Muscle of arm (tissue), 12 donors: ENCODE results near the gene ABLIM1. TPM values are rescaled to one million over a fixed set of nuclear protein-coding genes. Genes with fewer than 3 reads are reported as not detected.
A peak's percentile ranks its signal among the peaks of the same experiment; 100 is the strongest.

Experiments
- DNase-seq: peaks from one replicate; pipeline ENCODE4 v3.0.0-alpha.2; 2013
- polyA plus RNA-seq, 12 donors: library from polyadenylated mRNA; unstranded; fragments of 120-200 nt; gene quantifications; one replicate each; pipeline ENCODE4 v1.2.1, GENCODE V29; 2013; ENCODE audit not compliant: insufficient read length in 12 of 12

ABLIM1 gene
- polyA plus RNA-seq, 12 donors: 44.3 to 111 (median 60.8) TPM; not detected in 1

DNA sequence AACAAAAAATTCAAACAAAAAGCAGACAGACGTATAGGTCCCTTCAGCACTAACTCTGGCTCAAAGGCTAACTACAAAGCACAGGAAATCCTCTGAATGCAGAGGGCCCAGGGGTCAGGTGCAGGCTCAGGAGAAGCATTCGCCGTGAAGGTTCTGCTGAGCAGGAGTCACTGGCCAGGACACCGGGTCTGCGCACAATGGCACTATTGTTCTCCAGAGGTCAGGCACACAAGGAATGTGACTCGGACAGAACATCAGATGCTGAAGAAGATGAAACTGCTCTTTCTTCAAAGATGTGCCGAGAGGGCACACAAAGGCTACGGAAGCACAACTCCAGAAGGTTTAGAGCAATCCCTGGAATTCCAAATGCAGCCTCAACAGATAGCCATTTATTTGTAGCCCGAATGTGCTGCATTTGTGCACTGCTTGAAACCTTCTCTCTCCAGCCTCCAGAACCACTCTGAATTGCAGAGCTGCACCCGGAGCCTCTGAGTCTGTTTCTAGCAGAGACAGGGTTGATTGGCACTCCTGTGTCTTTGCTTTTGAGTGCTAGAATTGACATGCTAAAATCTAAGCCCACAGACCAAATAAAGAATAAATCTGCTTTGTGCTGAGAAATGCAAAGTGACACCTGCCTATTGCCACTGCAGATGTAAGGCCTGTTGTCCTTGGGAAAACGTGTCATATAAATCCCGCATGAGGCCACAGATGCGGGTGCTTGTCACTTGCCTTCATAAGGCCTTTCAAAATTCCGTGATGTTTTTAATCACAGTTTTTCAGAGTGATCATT, 168.4 kb downstream of the ABLIM1 start:
- no peak for DNase-seq

DNA sequence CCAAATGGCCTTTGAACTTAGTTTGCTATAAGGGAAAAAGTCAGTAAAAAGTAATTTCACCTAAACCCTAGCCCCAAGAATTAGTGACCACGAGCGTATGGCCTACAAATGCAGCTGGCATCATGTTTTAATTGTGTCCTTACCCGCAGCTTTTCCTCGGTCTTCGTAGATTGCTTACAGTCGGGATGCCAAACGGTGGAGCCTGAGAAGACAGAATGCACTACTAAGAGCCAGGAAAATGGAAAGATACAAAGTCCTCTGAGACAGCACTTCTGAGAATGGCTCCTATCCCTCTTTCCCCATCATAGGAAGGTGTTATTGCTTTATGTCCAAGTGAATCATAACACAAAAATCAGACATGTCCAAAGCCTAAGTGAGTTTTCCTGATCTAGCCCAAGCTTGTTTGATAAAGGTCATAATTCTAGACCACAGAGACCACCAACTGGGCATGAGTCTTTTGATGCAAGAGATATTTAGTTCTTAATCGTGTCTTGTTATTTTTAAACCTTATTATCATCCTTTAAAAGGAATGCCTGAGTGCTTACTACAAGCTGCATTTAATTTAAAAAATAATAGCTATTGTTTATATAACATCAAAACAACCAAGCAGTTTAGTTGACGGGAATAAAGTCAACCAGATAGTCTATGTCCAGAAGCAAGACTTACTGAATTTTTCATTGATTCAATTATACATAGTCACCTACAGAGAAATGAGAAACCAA, 170.1 kb downstream of the ABLIM1 start:
- no peak for DNase-seq

DNA sequence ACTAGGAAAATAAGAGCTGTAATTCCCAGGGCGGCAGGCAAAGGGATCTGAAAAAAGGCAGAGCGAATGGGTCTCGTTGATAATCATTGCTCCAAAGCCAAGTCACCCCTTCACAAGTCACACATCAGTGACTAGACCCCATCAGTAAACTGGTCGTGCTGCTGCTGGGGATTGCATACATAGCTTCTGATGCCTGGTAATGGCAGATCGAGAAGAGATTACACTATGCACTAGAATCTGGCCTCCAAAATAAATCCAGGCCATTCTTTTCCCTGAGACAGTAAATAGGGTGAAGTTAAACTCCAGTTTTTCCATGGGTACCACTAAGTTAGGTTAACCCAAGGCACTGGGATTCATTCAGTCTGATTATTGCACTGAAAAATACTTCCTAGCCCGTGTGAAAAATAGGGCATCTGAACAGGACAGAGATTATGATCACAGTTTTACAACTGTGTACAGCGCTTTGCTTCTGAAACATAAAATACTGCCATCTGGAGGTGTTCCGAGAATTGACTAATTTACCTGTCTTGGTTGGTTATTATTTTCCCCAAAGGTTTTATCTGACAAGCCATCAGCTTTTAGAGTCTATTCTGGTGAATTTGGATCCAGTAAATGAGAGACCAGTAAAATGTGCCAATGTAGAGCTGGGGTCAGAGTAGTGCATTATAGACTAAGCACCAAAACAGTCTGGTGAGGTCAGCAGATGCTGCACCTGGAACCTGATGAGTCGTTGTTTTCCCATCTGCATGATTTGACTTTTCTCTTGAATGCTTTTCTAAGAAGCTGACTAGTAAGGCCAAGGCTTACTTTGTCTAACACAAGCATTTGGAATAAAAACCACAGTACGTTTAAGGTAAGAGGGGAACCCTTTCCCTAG, 170.9 kb downstream of the ABLIM1 start:
- DNase-seq: no peak

GRCh38 chr10:114485696-114486400, 172.2 kb downstream of the ABLIM1 start:
- DNase-seq: no peak

- no peak for DNase-seq
These were observed 174.5 kb downstream of the ABLIM1 start for GRCh38 chr10:114483575-114483974.

- no peak for DNase-seq
These were observed 175.4 kb downstream of the ABLIM1 start for GRCh38 chr10:114482480-114483304.

GRCh38 chr10:114481055-114481454, 177.0 kb downstream of the ABLIM1 start:
- DNase-seq: no peak

DNA sequence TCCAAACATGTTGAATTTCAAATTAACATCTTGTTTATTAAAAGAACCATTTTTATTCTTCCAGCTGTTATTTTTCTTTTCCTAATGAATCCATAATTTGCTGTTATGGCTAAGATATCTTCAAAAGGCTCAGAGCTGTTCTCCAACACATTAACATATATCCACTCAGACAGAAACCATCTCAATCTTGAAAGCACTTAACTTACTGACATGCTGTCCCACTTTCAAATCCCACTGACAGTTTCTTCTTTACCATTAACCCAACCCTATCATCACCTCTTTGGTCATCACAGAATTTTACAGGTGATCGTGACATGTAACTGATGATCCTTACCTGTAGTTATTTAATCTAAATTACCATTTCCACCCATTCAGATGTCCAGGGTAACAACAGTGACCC, 178.2 kb downstream of the ABLIM1 start:
- DNase-seq: no peak

DNA sequence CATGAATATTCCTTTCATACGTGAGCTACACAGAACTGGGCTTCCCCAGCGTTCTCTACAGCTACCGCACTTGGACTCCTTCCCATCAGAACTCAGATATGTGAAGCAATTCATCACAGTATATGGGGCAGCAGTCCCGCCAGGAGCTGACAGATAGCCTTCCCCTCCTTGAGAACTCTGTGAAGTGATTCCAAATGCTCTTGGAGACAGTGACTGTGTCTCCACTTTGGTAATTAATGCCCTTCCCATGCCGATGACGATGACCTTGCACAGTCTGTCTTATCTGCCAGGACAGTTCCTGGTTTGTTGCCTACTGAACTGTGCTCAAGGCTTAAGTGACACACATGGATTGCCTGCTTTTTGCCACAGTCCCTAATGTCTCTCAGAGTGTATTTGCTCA, 178.8 kb downstream of the ABLIM1 start:
- no peak for DNase-seq

- DNase-seq: no peak
These were observed 179.8 kb downstream of the ABLIM1 start for GRCh38 chr10:114478281-114478680.

GRCh38 chr10:114477285-114477684, 180.8 kb downstream of the ABLIM1 start:
- DNase-seq: peak; percentile 83

GRCh38 chr10:114474989-114475388, 183.1 kb downstream of the ABLIM1 start:
- no peak for DNase-seq

DNA sequence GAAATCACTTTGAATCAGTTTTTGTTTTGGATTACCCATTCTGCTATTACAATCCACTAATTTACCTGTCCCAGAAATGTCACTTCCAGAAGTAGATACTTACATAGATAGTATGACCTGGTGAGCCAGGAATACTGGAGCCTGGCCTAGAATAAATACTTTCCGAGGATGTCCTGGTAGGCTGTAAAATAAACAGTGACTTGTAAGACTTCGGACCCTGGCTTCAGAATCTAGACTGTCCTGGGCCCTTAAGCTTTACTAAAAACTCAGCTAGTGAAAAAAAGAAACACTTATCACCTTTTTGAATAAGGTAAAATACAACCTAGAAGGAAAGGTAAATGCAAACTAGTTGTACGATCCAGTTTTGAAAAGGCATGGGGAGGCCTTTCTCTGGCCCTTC, 184.3 kb downstream of the ABLIM1 start:
- DNase-seq: no peak

DNA sequence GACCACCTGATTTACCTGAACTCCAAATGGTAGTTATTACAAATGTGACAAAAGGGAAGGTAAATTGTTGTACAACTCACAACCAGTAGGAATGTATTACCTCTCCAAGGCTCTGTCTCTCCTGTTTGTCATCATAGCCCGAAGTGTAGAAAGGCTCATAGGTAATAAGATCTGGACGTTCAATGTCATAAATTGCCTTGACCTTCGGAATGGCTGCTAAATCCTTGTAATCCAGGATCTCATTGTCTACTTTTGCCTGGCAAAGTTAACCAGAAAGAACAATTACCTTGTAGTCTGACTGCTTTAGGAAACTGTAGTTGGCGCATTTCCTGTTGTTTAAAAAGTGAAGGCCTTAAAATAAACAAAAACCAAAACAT, 185.2 kb downstream of the ABLIM1 start:
- DNase-seq: no peak

GRCh38 chr10:114471906-114472876, 185.9 kb downstream of the ABLIM1 start:
- DNase-seq: no peak

DNA sequence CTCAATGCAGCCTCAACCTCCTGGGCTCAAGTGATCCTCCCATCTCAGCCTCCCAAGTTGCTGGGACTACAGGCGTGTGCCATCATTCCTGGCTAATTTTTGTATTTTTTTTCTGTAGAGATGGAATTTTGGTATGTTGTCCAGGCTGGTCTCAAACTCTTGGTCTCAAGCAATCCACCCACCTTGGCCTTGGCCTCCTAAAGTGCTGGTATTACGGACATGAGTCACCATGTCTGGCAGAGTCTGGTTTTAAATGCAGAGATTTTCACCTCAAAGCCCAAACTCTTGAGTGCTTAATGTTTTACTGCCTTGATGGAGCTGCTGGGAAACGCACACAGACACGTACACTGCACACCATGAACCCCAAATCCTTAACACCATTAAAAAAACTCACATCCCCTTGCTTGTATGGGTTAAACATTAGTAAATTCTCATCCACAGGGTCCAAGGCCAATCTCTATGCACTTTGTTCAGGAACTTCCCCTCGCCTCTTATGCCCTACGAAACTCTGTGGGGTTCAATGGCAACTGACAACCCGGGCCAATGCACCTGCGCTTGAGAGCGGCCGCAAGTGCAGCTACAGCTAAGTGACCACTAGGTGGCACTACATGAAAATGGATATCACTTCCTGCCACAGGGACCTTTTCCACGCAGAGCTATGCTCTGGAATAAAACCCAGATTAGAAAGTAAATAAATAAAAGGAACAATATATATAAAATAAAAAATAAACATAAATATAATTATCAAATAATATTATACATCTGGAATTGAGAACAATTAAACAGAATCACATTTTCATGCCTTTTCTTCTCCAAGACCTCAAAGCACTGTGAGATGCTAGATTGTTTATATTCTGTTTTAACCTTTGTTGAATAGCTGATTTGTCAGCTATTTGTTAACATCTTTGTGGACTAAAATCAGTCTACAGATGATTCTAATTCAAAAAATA, 186.8 kb downstream of the ABLIM1 start:
- peak; percentile 80 for DNase-seq

DNA sequence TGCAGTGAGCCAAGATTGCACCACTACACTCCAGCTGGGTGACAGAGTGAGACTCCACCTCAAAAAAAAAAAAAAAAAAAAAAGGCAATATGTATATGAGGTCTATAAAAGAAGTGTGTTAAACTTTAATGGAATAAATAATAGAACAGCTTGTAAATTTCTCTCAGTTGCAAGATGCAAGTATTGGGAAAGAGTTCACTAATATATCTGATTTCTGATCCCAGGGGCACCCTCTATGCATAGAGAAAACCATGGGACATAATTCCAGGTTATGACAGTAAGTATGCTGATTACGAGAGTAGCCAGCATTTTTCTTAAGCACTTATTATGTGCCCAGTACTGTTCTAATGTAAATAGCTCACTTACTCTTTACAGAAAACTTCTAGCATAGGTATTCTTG, 187.7 kb downstream of the ABLIM1 start:
- DNase-seq: no peak

DNA sequence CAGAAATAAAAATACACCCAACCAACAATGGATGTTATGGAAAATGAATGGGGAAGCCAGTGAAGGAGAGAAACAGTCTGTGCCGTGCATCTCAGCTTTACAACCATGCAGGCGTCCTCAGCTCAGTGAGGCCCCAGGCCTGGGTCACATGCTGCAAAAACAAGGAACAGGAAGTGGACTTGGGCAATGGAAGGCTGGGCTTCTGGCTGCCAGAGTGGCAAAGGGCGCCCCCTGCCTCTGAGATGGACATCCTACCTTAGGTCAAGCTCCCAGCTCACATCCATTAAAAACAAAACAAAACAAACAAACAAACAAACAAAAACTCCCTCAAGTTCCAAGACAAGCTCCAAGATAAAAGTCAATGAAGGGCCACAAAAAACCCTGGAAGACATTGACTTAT, 199.1 kb downstream of the ABLIM1 start:
- no peak for DNase-seq
